GM19025 (cell line): ENCODE results near the gene KCNJ15.
A peak's percentile ranks its signal among the peaks of the same experiment; 100 is the strongest.

Experiments
- ATAC-seq: cut with Tn5 transposase; IDR thresholded peaks from one replicate; pipeline ENCODE4 v1.9.1; 2021; ENCODE audit warnings: mild to moderate bottlenecking, low read depth, moderate library complexity; ENCODE audit not compliant: unreplicated experiment

The KCNJ15 gene

DNA sequence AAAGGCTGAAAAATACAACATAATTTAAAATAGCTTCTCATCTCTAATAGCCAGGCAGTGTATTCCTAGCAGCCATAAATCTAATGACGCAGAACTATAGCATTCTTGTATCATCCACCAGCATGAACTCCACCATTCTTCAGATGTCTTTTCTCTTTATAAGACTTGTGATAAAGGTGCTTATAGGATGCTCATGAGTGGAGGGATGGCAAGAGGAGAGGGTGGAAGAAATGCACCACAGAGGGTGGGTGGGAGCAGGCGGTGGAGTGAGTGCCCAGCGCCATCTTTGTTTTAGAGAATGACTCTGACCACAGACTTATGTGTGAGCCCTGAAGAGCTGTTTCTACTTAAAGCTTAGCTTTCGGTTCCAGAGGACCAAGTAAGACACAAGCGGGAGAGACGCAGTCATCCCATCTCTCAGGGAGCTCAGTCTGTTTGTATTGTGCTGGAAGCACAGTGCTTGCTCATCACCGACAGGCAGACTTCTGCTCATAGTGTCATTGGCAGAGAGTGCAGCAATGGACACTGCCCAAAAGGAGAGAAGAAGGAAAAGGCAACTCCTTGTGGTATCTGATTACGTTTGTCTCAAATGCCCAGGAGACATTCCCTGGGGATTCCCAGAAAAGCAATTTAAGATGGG lies 65.6 kb downstream of the KCNJ15 start:
- ATAC-seq = no peak

DNA sequence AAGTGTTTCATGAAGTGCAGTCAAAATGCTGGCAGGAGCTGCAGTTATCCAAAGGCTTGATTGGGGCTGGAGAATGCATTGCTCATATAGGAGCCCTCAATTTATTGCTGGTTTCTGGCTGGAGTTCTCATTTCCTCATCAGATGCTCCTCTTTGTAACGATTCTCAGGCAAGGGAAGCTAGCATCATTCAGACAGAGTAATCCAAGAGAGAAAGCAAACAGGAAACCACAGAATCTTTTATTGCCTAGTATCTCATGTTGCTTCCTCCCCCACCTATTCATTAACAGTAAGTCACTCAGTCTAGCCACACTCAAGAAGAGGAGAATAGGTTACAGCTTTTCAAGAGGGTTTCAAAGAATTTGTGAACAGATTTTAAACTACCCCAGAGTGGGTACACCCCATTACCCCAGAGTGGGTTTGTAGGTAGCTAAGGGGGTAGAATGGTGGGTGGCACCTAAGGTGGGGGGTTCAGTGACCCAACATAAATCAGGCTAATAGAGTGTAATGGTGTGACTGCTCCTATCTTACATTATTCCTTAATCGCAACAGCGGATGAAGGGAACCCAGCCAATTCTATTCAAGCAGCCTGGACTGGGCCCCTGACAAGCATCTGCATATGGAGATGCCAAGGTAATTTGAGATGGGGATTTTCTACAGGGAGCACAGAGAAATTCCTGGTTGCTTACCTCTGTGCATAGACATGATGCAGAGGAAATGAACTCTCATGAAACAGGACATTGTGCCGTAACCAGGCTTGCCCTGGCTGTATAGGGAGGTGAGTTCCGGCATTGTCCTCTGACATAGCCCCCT lies 67.1 kb downstream of the KCNJ15 start:
- ATAC-seq = no peak

DNA sequence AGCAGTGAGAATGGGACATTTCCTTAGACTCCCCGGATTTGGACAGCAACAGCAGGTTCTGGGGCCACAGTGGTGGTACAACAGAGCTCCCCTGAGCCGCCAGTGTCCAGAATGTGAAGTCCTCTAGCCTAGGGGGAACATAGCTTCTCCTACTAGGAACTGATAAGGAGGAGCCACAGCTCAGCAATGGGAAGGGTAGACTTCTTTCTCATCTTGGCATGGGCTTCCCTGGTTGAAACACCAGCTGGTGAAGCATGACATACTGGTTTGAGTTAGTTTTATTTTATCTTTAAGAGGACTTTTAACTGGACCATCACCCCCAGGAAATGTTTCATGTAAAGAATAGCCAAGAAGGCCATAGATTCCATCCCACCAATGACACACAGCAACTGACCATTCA lies 68.4 kb downstream of the KCNJ15 start:
- no peak for ATAC-seq

DNA sequence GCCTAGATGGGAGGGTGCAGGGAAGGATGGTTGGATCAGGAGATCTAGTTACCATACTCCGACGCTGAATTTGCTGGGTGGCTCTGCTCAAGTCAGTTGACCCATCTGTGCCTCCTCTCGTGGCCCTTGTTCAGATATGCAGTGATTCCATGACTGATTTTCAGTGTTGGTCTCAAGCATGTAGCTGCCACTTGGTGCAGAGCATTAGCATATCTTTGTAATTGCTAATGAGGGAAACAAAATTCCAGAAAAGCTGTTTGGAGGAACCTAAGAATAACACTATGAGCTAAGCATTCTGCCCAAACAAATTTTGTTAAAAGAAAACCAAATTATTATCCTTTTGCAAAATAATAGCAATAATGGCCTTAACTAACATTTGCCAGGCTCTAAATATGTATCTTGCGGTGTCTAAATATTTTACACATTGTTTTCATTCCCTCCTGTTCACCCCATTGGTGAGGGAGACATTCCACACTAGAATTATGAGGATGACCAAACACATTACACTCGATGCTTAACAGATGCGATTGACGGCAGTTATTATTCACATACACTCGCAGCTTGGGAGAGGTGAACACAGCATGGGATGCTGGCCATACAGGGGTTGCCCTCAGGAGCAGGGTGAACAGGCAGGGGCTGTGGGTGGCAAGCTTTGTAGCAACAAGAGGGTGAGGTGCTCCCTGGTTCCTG lies 69.1 kb downstream of the KCNJ15 start:
- no peak for ATAC-seq

DNA sequence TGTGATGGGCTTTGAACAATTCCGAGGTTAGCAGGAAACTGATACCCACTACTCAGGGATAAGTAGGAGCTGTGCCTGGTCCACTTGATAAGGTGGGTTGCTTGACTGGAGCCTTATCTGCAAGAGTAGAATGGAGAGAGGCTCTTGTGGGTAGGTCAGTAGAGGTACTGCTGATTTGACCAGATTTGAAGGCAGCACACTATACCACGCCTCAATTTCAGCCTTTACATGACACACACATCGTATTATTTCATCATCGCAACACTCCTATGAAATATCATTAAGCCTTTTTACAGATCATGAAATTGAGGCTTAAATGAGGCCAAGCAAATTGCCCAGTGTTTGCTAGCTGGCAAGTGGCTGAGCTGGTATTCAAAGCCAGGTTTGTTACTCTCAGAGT lies 69.6 kb downstream of the KCNJ15 start:
- ATAC-seq = no peak

DNA sequence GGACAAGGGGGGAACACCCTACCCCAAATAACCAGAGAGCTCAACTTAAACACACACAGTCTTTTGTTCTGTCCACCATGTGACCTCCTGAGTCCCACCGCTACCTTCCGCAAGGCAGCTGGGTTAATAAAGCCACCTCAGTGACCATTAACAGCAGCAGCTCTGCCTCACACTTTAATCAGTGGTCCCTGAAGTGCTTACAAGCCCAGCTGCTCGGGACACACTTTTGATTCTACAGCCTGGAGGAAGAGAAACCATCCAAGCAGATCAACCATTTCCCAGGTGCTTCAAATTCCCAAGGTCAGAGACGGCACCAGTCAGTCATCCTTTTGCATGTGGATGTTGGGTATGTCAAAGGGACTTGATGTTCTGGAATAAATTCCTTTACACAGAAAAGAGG lies 70.1 kb downstream of the KCNJ15 start:
- no peak for ATAC-seq

DNA sequence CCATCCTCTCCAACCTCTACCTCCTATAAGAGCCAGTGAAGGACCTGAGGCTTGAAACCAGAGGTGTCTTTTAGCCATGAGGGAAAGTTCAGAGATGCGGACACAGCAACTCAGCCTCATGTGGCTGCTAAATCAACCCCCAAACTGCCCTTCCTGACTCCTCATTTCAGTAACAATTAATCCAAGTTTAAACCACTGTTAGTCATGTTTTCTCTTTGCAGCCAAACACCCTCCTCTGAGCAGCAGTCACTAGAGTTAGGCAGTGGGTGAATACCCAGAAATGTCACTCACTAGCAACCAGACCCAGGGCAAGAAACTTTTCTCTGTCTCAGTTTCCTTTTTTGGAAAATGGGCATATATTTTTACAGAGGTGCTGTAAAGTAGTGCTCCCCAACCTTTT lies 71.2 kb downstream of the KCNJ15 start:
- ATAC-seq = peak; percentile 60

DNA sequence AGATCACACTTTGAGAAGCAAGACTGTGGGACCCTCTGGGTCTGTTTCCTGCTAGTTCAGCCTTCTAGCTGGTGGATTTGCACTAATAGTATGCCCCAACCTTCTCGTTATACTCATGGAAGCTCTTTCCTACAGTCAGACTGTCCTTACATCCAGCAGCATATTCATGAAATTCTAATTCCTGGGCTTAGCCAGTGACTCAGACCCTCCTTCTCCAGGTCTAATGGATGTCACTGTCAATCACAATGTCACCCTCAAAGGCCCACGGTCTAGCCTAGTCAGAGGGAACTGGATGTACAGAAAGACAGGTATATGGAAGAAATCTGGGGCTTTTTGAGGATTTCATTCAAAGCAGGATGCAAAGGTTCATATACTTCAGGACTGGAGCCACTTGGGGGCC lies 72.4 kb downstream of the KCNJ15 start:
- no peak for ATAC-seq

DNA sequence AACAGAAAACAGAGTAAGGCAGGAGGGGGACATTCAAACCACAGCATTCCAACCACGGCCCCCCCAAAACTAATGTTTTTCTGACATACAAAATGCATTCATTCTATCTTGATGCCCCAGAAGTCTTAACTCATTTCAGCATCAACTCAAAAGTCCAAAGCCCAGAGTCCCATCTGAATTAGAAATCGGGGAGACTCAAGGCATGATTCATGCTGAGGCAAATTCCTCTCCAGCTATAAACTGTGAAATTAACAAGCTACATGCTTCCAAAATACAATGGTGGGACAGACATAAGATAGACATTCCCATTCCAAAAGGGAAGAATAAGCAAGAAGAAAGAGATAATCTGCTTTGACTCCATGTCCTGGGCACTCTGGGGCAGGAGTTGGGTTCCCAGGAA lies 73.9 kb downstream of the KCNJ15 start:
- no peak for ATAC-seq

DNA sequence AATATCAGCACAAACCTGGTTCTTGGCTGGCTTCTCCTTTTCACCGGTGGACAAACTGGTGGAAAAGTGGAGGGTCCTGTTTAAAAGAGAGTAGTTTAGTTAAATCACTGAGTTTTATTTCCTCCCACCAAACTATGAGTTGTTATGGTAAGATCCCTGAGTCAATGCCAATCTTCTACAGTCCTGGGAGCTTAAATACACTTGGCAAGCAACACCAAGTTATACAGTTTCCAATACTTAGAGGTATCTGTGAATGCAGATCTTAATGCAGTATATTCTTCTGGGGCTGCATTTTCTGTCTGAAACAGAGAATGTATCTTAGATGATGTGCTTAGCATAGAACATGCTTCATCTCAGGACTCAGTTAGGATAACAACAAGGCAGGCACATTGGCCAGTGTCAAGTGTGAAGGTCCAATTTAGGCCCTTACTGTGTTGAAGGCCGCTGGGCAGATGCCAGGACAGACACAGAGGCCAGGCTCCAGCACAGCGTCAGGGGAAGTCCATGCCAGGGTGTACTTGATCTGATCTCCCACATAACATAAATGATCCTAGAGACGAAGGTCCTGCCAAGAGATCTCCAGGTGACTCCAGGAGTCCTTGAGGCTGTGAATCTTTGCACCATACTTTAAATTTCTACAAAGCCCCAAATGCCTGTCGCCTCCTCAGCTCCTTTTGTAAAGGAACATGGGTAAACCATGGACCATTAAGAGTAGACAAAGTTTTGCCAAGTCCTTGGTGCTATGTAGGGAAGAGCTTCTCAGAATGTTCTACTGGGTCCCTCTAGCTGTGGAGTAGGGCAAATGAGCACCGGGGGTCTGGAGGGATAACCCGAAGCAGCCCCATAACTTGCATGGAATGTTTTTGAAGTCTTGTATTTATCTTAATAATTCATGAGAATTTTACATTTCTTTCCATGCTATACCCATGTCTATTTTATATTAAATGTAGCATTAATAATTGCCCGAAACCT lies 76.8 kb downstream of the KCNJ15 start:
- ATAC-seq = no peak

DNA sequence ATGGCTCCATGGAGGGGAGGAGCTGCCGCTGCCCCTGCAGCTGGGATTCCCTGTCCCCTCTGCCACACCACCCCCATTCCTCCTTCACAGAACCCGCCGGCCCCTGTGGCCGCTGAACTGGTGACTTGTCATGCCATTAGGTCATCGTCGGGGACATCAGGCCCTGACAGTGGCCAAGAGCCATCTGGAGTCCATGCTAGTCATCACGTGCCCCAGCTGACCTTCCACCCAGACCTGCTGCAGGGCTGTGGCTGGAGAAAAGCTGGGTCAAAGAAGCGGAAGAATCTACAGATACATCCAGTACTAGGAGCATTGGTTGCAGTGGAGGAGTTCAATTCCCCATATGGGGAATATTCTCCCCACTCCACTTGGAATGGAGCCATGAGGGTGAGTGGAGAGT lies 78.1 kb downstream of the KCNJ15 start:
- ATAC-seq = no peak

DNA sequence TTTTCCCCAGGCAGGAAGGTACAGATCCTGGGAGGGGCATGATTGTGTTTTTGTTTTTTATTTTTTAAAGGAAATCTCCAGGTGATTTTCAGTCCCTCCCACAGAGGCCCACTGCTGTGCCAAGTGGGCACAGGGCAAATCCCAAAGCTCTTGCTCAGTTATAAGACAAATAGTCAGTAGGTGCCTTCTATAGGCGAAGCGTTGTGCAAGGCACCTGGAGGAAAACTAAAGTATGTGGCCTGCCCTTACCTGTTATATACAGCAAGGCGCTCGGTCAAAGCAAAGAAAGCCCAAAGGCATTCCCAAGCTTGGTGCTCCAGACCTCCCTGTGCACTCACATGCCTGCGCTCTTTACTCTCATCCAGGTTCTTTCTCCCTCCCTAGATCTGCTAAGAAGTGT lies 81.0 kb downstream of the KCNJ15 start:
- ATAC-seq = no peak

DNA sequence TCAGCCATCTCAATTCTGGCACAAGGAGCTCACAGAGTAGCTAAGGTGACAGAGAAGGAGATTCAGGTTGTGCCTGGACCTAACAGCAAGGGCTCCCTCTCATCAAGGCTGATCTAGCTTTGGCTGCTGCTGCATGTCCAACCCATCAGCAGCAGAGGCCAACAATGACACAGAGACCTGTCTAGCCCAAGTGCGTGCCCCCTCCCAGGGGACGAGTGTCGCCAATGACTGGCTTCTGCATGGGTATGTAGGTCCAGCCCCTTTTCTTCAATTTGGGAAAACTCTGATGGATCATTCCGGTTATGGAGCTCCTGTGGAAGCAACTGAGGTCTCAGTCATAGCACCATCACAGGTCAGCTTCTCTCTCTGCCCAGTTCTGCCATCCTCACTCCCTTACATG lies 83.3 kb downstream of the KCNJ15 start:
- no peak for ATAC-seq

DNA sequence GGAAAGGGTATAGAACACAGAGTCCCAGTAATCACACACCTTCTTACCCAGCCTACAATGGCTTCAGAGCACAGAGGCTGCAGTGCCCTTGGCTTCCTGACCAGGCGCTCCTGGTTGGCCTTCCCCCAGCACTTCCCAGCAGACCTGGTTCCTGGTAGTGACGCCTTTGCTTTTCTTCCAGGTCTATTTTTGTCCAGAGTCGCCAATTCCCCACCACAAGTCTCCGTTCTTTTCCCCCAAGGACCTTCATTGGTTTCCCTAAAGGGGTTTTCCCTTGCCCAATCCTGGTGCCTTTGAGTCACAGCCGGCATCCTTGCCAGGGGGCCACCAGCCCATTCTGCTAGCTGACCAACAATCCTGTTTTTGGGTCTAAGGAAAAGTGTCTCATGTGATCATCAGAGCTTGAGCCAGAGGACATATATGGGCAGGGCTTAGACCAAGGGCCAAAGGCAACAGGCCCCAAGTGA lies 84.8 kb downstream of the KCNJ15 start:
- ATAC-seq = no peak

DNA sequence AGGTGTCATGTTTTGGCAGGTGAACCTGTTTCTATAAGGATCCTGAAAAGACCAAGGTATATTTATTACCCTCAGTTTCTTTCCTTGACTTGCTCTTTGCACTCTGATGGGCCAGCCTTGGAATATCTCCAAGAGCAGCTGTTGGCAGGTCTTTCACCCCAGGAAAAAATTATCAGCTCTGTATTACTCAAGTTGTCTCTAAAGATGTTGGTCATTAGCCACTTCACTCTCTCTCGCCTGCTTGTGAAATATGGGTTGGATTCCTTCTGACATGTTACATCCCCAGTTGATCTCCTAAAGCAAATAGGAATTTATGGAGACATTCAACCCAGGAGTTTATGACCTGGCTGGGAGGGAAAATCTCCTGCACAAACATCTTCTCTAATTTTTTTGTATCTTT lies 85.9 kb downstream of the KCNJ15 start:
- no peak for ATAC-seq

DNA sequence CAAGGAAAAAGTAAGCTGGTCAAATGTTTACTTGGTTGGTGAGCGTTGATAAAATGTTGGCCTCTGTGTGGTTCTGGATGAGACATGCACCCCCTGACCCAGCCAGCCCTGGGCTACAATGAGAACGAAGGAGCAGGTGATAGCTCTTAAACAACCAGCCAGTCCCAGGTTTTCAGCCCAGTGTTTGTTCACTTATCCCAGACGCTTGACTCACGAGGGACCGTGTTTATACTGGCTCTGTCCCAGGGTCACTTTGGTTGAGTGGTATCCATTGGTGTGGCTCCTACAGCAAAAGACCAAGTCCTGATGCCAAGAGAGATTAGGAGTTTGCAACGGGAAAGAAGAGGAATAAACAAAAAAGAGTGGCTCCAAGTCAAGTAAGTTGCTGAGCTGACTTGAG lies 86.9 kb downstream of the KCNJ15 start:
- no peak for ATAC-seq

DNA sequence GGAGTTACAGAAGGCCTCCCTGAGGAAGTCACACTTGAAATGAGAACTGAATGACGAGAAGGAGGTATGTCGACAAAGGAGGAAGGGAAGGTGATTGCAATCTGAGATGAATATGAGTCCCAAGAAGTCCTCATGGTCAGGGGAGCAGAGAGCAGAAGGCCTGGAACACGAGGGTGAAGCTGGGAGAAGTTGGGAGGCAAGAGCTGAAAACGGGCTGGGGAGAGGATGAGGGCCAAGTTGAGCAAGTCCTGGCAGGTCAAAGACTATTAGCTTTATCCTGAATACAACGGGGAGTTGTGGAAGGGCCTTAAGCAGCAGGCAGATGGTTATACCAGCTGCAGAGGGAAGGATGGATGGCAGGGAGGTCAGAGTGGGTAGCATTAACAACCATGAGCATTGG lies 89.5 kb downstream of the KCNJ15 start:
- no peak for ATAC-seq

DNA sequence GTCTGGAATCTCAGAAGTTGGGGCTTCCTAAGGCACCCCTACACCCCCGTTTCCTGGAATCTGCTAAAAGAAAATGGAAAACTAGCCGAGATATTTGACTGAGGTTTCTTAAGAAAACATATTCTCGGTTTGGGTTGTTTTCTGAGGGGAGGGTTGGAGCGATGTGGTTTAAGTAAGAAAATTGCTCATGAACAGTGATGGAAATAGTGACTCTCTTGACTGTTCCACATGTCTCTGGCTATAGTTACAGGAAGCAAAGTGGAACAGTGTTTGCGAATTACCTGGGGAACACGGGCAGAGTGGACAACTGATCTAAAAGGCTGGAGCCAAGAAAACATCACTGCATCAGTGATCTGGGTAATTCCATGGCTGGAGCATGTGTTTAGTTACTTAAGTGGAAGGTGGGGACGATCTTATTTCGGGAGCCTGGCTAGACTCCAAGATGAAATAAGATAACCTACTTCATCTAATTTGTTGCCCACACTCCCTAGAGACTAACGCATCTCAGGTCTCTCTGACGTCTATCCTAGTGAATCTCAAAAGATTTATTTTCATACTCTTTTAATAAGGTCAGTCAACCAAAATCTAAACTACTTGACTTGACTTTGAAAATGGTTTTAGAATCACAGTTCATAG lies 92.4 kb downstream of the KCNJ15 start:
- no peak for ATAC-seq

DNA sequence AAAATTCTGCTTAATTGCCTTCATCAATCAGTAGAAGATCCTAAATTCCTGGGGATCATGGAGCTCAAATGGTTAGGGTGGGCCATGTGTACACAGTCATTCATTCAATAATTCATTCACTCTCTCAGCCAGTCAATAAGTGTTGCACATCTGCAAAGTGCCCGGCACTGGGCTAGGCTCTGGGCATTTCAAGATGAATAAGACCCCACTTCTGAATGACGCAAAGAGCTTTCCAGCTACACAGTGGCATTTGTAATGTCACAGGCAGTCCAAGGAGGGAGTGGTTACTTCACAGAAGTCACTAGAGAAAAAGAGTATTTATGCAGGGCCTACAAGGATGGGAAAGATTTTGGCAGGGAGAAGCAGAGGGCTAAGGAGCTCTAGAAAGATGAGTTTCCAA lies 93.2 kb downstream of the KCNJ15 start:
- ATAC-seq = no peak

DNA sequence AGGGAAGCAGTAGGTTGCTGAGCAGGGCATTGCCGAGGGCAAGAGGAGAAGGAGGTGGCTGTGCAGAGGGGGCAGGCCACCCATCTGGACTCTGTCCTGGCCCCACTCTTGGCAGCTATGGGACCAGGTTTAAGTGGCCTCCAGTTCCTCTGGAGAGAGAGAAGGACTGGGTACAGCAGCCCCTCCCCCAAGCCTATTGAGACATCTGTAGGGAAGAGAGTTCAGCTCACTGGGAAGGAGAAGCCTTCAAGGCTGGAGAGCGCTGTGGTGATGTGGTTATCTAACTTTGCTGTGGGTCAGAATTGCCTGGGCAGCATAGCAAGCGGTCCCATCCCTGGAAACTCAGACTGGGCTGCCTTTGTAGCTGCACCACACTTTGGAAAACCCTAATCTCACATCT lies 93.9 kb downstream of the KCNJ15 start:
- ATAC-seq = no peak
